HepG2 (cell line): Measurements from ENCODE around the gene PHKB. TPM values are rescaled to one million over a fixed set of nuclear protein-coding genes. Genes with fewer than 3 reads are reported as not detected.

Experiments used
- ATAC-seq: fragments of 200-7000 bp; cut with Tn5 transposase; 3 replicates; pipeline ENCODE4 v1.9.1; 2020; ENCODE audit warnings: mild to moderate bottlenecking, moderate library complexity
- BruUV-seq: library from RNA; stranded (reverse); fragments of 400-500 nt; replicated peaks from 2 replicates; lab custom pipeline; 2021; lab: Mats Ljungman, UMichigan
- CTCF ChIA-PET: fragments of 300-600 bp; formaldehyde crosslinking; extraction: SDS; loops from one replicate; lab custom pipeline; 2021; ENCODE audit warnings: low total read pairs, inconsistent platforms, low intra/inter-chr PET ratio; lab: Yijun Ruan, JAX
- POLR2A ChIA-PET: fragments of 350-600 bp; sonication (Branson Sonifier 250); formaldehyde crosslinking; loops from one replicate; lab custom pipeline; 2020; ENCODE audit warnings: antibody characterized with exemption, inconsistent platforms; lab: Yijun Ruan, JAX
- DNase-seq: peaks from one replicate; pipeline ENCODE4 v3.0.0-alpha.2; 2015; ENCODE audit warnings: low spot score
- FAIRE-seq: peaks from 3 replicates; lab custom pipeline; 2011; peaks lifted over from hg19 to GRCh38; lab: Jason Lieb, UNC
- H2AFZ ChIP-seq: one replicate; pipeline ENCODE4 v1.6.1; 2011; ENCODE audit warnings: low read length, inconsistent platforms
- H3K27ac ChIP-seq: fragments of 300-600 bp; 3 replicates; pipeline ENCODE4 v1.8.0; 2011; ENCODE audit warnings: mixed run types, mild to moderate bottlenecking, mixed read lengths, low read length, inconsistent platforms; ENCODE audit not compliant: insufficient read depth; ENCODE audit errors: extremely low read length
- H3K27me3 ChIP-seq, 2 experiments: fragments of 200-600 bp in 1 of 2; 2 replicates in 1 of 2; 3 replicates in 1 of 2; pipeline versions ENCODE4 v1.6.0 to v1.8.0; 2011; ENCODE audit warnings: low read length in 2 of 2, mild to moderate bottlenecking in 2 of 2, moderate library complexity in 2 of 2, inconsistent platforms in 1 of 2; ENCODE audit not compliant: insufficient read depth in 2 of 2, control insufficient read depth in 1 of 2
- H3K36me3 ChIP-seq, 2 experiments: fragments of 200-600 bp in 1 of 2; replicated peaks in 1 of 2; 2 replicates in 1 of 2; 3 replicates in 1 of 2; pipeline versions ENCODE4 v1.5.1 to v1.8.0; 2011; ENCODE audit warnings: low read length in 2 of 2, inconsistent platforms in 1 of 2; ENCODE audit not compliant: insufficient read depth in 2 of 2, control insufficient read depth in 1 of 2
- H3K4me1 ChIP-seq: 2 replicates; pipeline ENCODE4 v1.5.1; 2012; ENCODE audit warnings: low read length, inconsistent platforms; ENCODE audit not compliant: insufficient read depth
- H3K4me2 ChIP-seq: 2 replicates; pipeline ENCODE4 v1.6.0; 2011; ENCODE audit warnings: low read depth, low read length, inconsistent platforms
- H3K4me3 ChIP-seq, 3 experiments: fragments of 200-600 bp in 1 of 3; sonication (generic), shearing (Covaris generic) in 1 of 3; replicated peaks in 1 of 3; 2 replicates each; pipeline ENCODE4 v1.5.1; 2011 to 2016; ENCODE audit warnings: low read length in 3 of 3, inconsistent platforms in 2 of 3, low read depth in 2 of 3, mild to moderate bottlenecking in 2 of 3, control low read depth in 1 of 3, mixed read lengths in 1 of 3; ENCODE audit not compliant: insufficient read depth in 1 of 3
- H3K79me2 ChIP-seq: one replicate; pipeline ENCODE4 v1.6.1; 2011; ENCODE audit warnings: low read length, inconsistent platforms; ENCODE audit not compliant: insufficient read depth
- H3K9ac ChIP-seq: 2 replicates; pipeline ENCODE4 v1.6.0; 2011; ENCODE audit warnings: mild to moderate bottlenecking, low read depth, low read length, inconsistent platforms; ENCODE audit not compliant: insufficient read depth
- H3K9me3 ChIP-seq: 2 replicates; pipeline ENCODE4 v1.5.1; 2012; ENCODE audit warnings: mild to moderate bottlenecking, low read length
- H4K20me1 ChIP-seq: 2 replicates; pipeline ENCODE4 v1.6.0; 2011; ENCODE audit warnings: inconsistent platforms, mild to moderate bottlenecking, low read length, moderate library complexity; ENCODE audit not compliant: insufficient read depth
- CHCHD3 ChIP-seq: sonication (generic); formaldehyde crosslinking; IDR thresholded peaks from 2 replicates; pipeline ENCODE4 v1.8.0; 2022; ENCODE audit warnings: mild to moderate bottlenecking, missing genetic modification reagents, moderate library complexity
- EZH2 ChIP-seq: conservative IDR thresholded peaks from 2 replicates; pipeline ENCODE4 v1.6.1; 2012; ENCODE audit warnings: mild to moderate bottlenecking, low read depth, low read length, moderate library complexity
- HDAC1 ChIP-seq: sonication (generic); formaldehyde crosslinking; IDR thresholded peaks from 2 replicates; pipeline ENCODE4 v1.5.1; 2020; ENCODE audit warnings: mild to moderate bottlenecking, missing genetic modification reagents
- SIN3B ChIP-seq: fragments of 150-350 bp; IDR thresholded peaks from 2 replicates; pipeline ENCODE4 v1.6.1; 2014; ENCODE audit warnings: low read length
- SMAD3 ChIP-seq: sonication (generic); formaldehyde crosslinking; IDR thresholded peaks from 2 replicates; pipeline ENCODE4 v1.4.0; 2020; ENCODE audit warnings: missing genetic modification reagents
- SUZ12 ChIP-seq: fragments of 150-350 bp; IDR thresholded peaks from 2 replicates; pipeline ENCODE4 v1.6.1; 2014; ENCODE audit warnings: low read depth, low read length
- ZNF253 ChIP-seq: sonication (generic); formaldehyde crosslinking; IDR thresholded peaks from 2 replicates; pipeline ENCODE4 v1.8.0; 2022; ENCODE audit warnings: mild to moderate bottlenecking, missing genetic modification reagents, borderline replicate concordance
- ZNF607 ChIP-seq: sonication (generic); formaldehyde crosslinking; IDR thresholded peaks from 2 replicates; pipeline ENCODE4 v1.5.1; 2020; ENCODE audit warnings: missing genetic modification reagents, mild to moderate bottlenecking, borderline replicate concordance
- ZNF746 ChIP-seq: sonication (generic); formaldehyde crosslinking; IDR thresholded peaks from 2 replicates; pipeline ENCODE4 v1.8.0; 2022; ENCODE audit warnings: mild to moderate bottlenecking, missing genetic modification reagents
- ZNF816 ChIP-seq: sonication (generic); formaldehyde crosslinking; IDR thresholded peaks from 2 replicates; pipeline ENCODE4 v1.8.0; 2022; ENCODE audit warnings: missing genetic modification reagents, mild to moderate bottlenecking, borderline replicate concordance
- ZSCAN20 ChIP-seq: sonication (generic); formaldehyde crosslinking; IDR thresholded peaks from 2 replicates; pipeline ENCODE4 v1.4.0; 2020; ENCODE audit warnings: missing genetic modification reagents, mild to moderate bottlenecking, borderline replicate concordance
- WGBS: methylation state at CpG from one replicate; pipeline ENCODE4 v1.1.6; 2017; ENCODE audit warnings: low lambda C conversion rate; 5-methylcytosine and 5-hydroxymethylcytosine counted together
- in situ Hi-C: cut with HindIII; loops from 2 replicates; pipeline ENCODE4 v1.10.0; 2017; ENCODE audit warnings: low pct_unique_long_range_greater_than_20kb; ENCODE audit not compliant: extremely low pct_ligation_motif_present
- intact Hi-C: fragments of 100-400 bp; cut with micrococcal nuclease; formaldehyde crosslinking; loops from one replicate; pipeline ENCODE4 v1.10.0; 2022; ENCODE audit not compliant: unreplicated experiment
- polyA plus RNA-seq, 8 experiments: library from polyadenylated mRNA; depleted of rRNA in 3 of 8; stranded (reverse) in 7 of 8; unstranded in 1 of 8; fragments of >200 nt; fragmentation: Illumina TruSeq in 4 of 8; extraction: Trizol in 4 of 8; gene quantifications; 2 replicates each; pipeline versions ENCODE4 v1.2.1 to v1.2.3, GENCODE V29; 2011 to 2016; ENCODE audit warnings: low read depth in 4 of 8, missing spikeins in 1 of 8, mixed read lengths in 1 of 8; ENCODE audit not compliant: insufficient read depth in 1 of 8
- total RNA-seq, 5 experiments: library from RNA; depleted of rRNA; stranded (reverse); fragments of >200 nt; fragmentation: Illumina TruSeq; extraction: Trizol; gene quantifications; 2 replicates each; pipeline ENCODE4 v1.2.3, GENCODE V29; 2016; ENCODE audit warnings: low read depth in 1 of 5
- TF ChIP-seq, protein P1 (sequence below): sonication (generic); formaldehyde crosslinking; IDR thresholded peaks from 2 replicates; pipeline ENCODE4 v1.4.0; 2020; ENCODE audit warnings: missing genetic modification reagents, borderline replicate concordance

PHKB gene
- total and polyA plus RNA-seq, 2 of the 13 experiments (the other 11 are each of a cell fraction or from before 2014, with no cell fraction given): 66.0 to 80.8 TPM

DNA sequence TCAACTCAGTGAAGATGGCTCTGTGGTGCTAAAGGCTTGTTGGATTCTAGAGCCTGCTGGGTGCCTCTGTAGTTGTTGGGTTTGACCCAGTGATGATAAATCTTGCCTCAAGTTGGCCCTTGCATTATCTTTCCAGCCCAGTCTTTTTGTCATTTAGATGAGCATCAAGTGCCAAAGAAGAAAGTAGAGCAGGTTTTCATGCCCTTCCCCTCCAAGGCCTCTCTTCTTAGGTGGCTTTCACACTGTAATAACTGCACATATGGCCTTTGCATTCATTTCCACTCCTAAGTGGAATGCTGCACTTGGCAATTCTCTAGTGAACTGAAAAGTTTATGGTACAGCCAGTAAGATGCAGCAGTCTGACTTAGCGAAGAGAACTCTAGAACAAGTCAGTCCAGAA lies 165.1 kb downstream of the PHKB start:
- no peaks in the 10 kb centered on the region for H3K4me1 ChIP-seq
- ATAC-seq: no peak
- H4K20me1 ChIP-seq: no peaks in the 10 kb centered on the region
- DNase-seq: no peak
- no peaks in the 10 kb centered on the region for H3K79me2 ChIP-seq
- no peak for FAIRE-seq
- no peak overlapping the region for H3K27ac ChIP-seq
- no peak overlapping the region for H3K4me2 ChIP-seq
- POLR2A ChIA-PET: no interaction called here
- no peak overlapping the region for H3K4me3 ChIP-seq
- in situ Hi-C loops: no loop called here
- H3K9me3 ChIP-seq: no peaks in the 10 kb centered on the region
- TF ChIP-seq EZH2: no peak
- TF ChIP-seq, protein P1, sequence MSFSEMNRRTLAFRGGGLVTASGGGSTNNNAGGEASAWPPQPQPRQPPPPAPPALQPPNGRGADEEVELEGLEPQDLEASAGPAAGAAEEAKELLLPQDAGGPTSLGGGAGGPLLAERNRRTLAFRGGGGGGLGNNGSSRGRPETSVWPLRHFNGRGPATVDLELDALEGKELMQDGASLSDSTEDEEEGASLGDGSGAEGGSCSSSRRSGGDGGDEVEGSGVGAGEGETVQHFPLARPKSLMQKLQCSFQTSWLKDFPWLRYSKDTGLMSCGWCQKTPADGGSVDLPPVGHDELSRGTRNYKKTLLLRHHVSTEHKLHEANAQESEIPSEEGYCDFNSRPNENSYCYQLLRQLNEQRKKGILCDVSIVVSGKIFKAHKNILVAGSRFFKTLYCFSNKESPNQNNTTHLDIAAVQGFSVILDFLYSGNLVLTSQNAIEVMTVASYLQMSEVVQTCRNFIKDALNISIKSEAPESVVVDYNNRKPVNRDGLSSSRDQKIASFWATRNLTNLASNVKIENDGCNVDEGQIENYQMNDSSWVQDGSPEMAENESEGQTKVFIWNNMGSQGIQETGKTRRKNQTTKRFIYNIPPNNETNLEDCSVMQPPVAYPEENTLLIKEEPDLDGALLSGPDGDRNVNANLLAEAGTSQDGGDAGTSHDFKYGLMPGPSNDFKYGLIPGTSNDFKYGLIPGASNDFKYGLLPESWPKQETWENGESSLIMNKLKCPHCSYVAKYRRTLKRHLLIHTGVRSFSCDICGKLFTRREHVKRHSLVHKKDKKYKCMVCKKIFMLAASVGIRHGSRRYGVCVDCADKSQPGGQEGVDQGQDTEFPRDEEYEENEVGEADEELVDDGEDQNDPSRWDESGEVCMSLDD (CRISPR knock-in tag): no peak
- TF ChIP-seq CHCHD3: no peak
- TF ChIP-seq ZNF746 (CRISPR knock-in tag): no peak
- TF ChIP-seq SUZ12: no peak
- no peak for TF ChIP-seq HDAC1 (CRISPR knock-in tag)
- TF ChIP-seq SMAD3 (CRISPR knock-in tag): no peak
- no peak for TF ChIP-seq SIN3B
- no peak for TF ChIP-seq ZNF816 (CRISPR knock-in tag)
- no peak for TF ChIP-seq ZSCAN20 (CRISPR knock-in tag)
- no peak for TF ChIP-seq ZNF253 (CRISPR knock-in tag)
- TF ChIP-seq ZNF607 (CRISPR knock-in tag): no peak
- TF ChIP-seq, all 625 proteins: peak for 0
- intact Hi-C loops: no loop called here
- BruUV-seq: no TSS peak
- Histone ChIP-seq H2AFZ (no peak overlapping the region), H3K9ac (no peak overlapping the region), H3K27me3 (no peaks in the 10 kb centered on the region), H3K36me3 (0 out of 5 replicates have a peak, but pooled peaks cover 0 to 3% of the 10 kb centered on the region in 2 experiments)
- CTCF ChIA-PET: no interaction called here
- 100% methylated on average over 1 of the region's 1 CpG for WGBS
